ENCODE measurements around the gene PLAAT4. TPM values are rescaled to one million over a fixed set of nuclear protein-coding genes. Genes with fewer than 3 reads are reported as not detected.

PLAAT4 gene
- total RNA-seq, 1 donor, result 16.6 TPM

GRCh38 chr11:63551091-63551888 is 14.7 kb downstream of the PLAAT4 start:
- DNase-seq (ENCODE audit: low read depth), result no peak
- no peak overlapping the region for H3K4me3 ChIP-seq (ENCODE audit: low read depth, low read length)
- TF ChIP-seq CTCF (IDR thresholded peaks at IDR 0.05; ENCODE audit: insufficient read depth, low read length), result no peak

GRCh38 chr11:63551889-63552266 is 15.3 kb downstream of the PLAAT4 start:
- DNase-seq (ENCODE audit: low read depth), result no peak
- no peak overlapping the region for H3K4me3 ChIP-seq (ENCODE audit: low read depth, low read length)
- TF ChIP-seq CTCF (IDR thresholded peaks at IDR 0.05; ENCODE audit: insufficient read depth, low read length), result no peak

- DNase-seq (ENCODE audit: low read depth), result no peak
- no peak overlapping the region for H3K4me3 ChIP-seq (ENCODE audit: low read depth, low read length)
These were observed 16.3 kb downstream of the PLAAT4 start for GRCh38 chr11:63552921-63553320.

GRCh38 chr11:63553759-63554158 is 17.2 kb downstream of the PLAAT4 start:
- H3K4me3 ChIP-seq (ENCODE audit: low read depth, low read length), result no peak overlapping the region
- DNase-seq (ENCODE audit: low read depth), result no peak
- no peak for TF ChIP-seq CTCF (IDR thresholded peaks at IDR 0.05; ENCODE audit: insufficient read depth, low read length)

More at GRCh38 chr11:63552921-63553320, 16.3 kb downstream of the PLAAT4 start:
- no peak for TF ChIP-seq CTCF (IDR thresholded peaks at IDR 0.05; ENCODE audit: insufficient read depth, low read length)

GRCh38 chr11:63554877-63555223 is 18.2 kb downstream of the PLAAT4 start:
- no peak for DNase-seq (ENCODE audit: low read depth)
- no peak overlapping the region for H3K4me3 ChIP-seq (ENCODE audit: low read depth, low read length)
- no peak for TF ChIP-seq CTCF (IDR thresholded peaks at IDR 0.05; ENCODE audit: insufficient read depth, low read length)

GRCh38 chr11:63556404-63557013 is 19.9 kb downstream of the PLAAT4 start:
- DNase-seq (ENCODE audit: low read depth), result no peak
- no peak for TF ChIP-seq CTCF (IDR thresholded peaks at IDR 0.05; ENCODE audit: insufficient read depth, low read length)
- H3K4me3 ChIP-seq (ENCODE audit: low read depth, low read length), result no peak overlapping the region
